CD14-positive monocyte (primary cell): Measurements from ENCODE around the gene TSPAN7. TPM values are rescaled to one million over a fixed set of nuclear protein-coding genes. Genes with fewer than 3 reads are reported as not detected.

Experiments used
- DNase-seq, 3 donors: peaks; one replicate each; pipeline ENCODE4 v3.0.0-alpha.2; 2011 to 2022
- H2AFZ ChIP-seq: 2 replicates; pipeline ENCODE4 v1.6.0; 2012; ENCODE audit warnings: mild to moderate bottlenecking, low read depth, low read length, inconsistent platforms; ENCODE audit not compliant: insufficient read depth, poor library complexity, severe bottlenecking
- H3K27ac ChIP-seq, 2 donors: 1 replicate in 1 of 2; 2 replicates in 1 of 2; pipeline ENCODE4 v1.5.1; 2012 to 2013; ENCODE audit warnings: low read length in 2 of 2, control low read depth in 1 of 2, inconsistent platforms in 1 of 2, low read depth in 1 of 2, mild to moderate bottlenecking in 1 of 2
- H3K27me3 ChIP-seq, 2 donors: one replicate each; pipeline versions ENCODE4 v1.6.0 to v1.6.1; 2011 to 2013; ENCODE audit warnings: low read length in 2 of 2; ENCODE audit not compliant: control insufficient read depth in 2 of 2, insufficient read depth in 2 of 2
- H3K36me3 ChIP-seq, 2 donors: replicated peaks in 1 of 2; 1 replicate in 1 of 2; 2 replicates in 1 of 2; pipeline versions ENCODE4 v1.5.1 to v1.6.1; 2012 to 2013; ENCODE audit warnings: low read length in 2 of 2, control low read depth in 1 of 2, inconsistent platforms in 1 of 2, mild to moderate bottlenecking in 1 of 2; ENCODE audit not compliant: insufficient read depth in 2 of 2, control insufficient read depth in 1 of 2
- H3K4me1 ChIP-seq, 2 donors: 1 replicate in 1 of 2; 2 replicates in 1 of 2; pipeline versions ENCODE4 v1.5.1 to v1.6.1; 2012 to 2013; ENCODE audit warnings: low read length in 2 of 2, control low read depth in 1 of 2, inconsistent platforms in 1 of 2, mild to moderate bottlenecking in 1 of 2, moderate library complexity in 1 of 2; ENCODE audit not compliant: insufficient read depth in 2 of 2, control insufficient read depth in 1 of 2
- H3K4me2 ChIP-seq: replicated peaks from 2 replicates; pipeline ENCODE3; 2012; ENCODE audit warnings: low read length, moderate library complexity, mild to moderate bottlenecking; ENCODE audit not compliant: poor library complexity, severe bottlenecking; ENCODE audit errors: extremely low read depth
- H3K4me3 ChIP-seq, 3 experiments: fragments of 200-600 bp in 1 of 3; sonication (generic) in 1 of 3; replicated peaks in 1 of 3; 1 replicate in 2 of 3; 2 replicates in 1 of 3; pipeline ENCODE4 v1.5.1; 2011 to 2013; ENCODE audit warnings: low read length in 3 of 3, mild to moderate bottlenecking in 3 of 3, control low read depth in 2 of 3, low read depth in 2 of 3, inconsistent platforms in 1 of 3, moderate library complexity in 1 of 3
- H3K79me2 ChIP-seq: 2 replicates; pipeline ENCODE4 v1.6.0; 2012; ENCODE audit warnings: mild to moderate bottlenecking, control low read depth, inconsistent platforms, low read length, moderate library complexity; ENCODE audit not compliant: insufficient read depth
- H3K9ac ChIP-seq: 2 replicates; pipeline ENCODE4 v1.6.0; 2017; ENCODE audit warnings: low read length, mild to moderate bottlenecking; ENCODE audit not compliant: insufficient read depth, poor library complexity, severe bottlenecking
- H3K9me3 ChIP-seq, 2 donors: replicated peaks in 1 of 2; 1 replicate in 1 of 2; 2 replicates in 1 of 2; pipeline versions ENCODE4 v1.5.1 to v1.6.1; 2012 to 2013; ENCODE audit warnings: low read length in 2 of 2, control low read depth in 1 of 2; ENCODE audit not compliant: control insufficient read depth in 1 of 2, insufficient read depth in 1 of 2
- H4K20me1 ChIP-seq: 2 replicates; pipeline ENCODE4 v1.6.0; 2012; ENCODE audit warnings: mild to moderate bottlenecking, low read length, control low read depth, moderate library complexity; ENCODE audit not compliant: insufficient read depth
- H3K27ac Mint-ChIP-seq, 7 donors: one replicate each; pipeline ENCODE4 v1.8.0; 2020; ENCODE audit warnings: mild to moderate bottlenecking in 7 of 7, mixed read lengths in 7 of 7, moderate library complexity in 6 of 7, inconsistent platforms in 2 of 7
- H3K27me3 Mint-ChIP-seq, 3 donors: one replicate each; pipeline ENCODE4 v1.8.0; 2021 to 2022; ENCODE audit warnings: low read depth in 3 of 3, mild to moderate bottlenecking in 3 of 3, mixed read lengths in 3 of 3, moderate library complexity in 3 of 3, inconsistent platforms in 1 of 3
- H3K36me3 Mint-ChIP-seq, 2 donors: one replicate each; pipeline ENCODE4 v1.8.0; 2020; ENCODE audit warnings: mixed read lengths in 2 of 2, inconsistent platforms in 1 of 2, mild to moderate bottlenecking in 1 of 2
- H3K4me1 Mint-ChIP-seq: one replicate; pipeline ENCODE4 v1.8.0; 2020; ENCODE audit warnings: mild to moderate bottlenecking, mixed read lengths
- H3K4me3 Mint-ChIP-seq, 2 donors: one replicate each; pipeline ENCODE4 v1.8.0; 2020; ENCODE audit warnings: mild to moderate bottlenecking in 2 of 2, mixed read lengths in 2 of 2, moderate library complexity in 1 of 2
- H3K9me3 Mint-ChIP-seq, 7 donors: one replicate each; pipeline ENCODE4 v1.8.0; 2020 to 2022; ENCODE audit warnings: mixed read lengths in 7 of 7, mild to moderate bottlenecking in 6 of 7, moderate library complexity in 6 of 7, inconsistent platforms in 2 of 7
- WGBS: methylation state at CpG from one replicate; pipeline ENCODE4 v1.1.5; 2013; ENCODE audit warnings: missing lambda C conversion rate; ENCODE audit not compliant: insufficient coverage; 5-methylcytosine and 5-hydroxymethylcytosine counted together
- intact Hi-C, 2 donors: fragments of 100-400 bp; cut with micrococcal nuclease; formaldehyde crosslinking; loops; one replicate each; pipeline versions ENCODE4 v1.15.0 to v1.15.1; 2023
- polyA plus RNA-seq, 3 donors: library from polyadenylated mRNA; depleted of rRNA in 1 of 3; unstranded in 2 of 3; stranded (reverse) in 1 of 3; fragments of 300-500 nt in 2 of 3; fragments of >200 nt in 1 of 3; fragmentation: Illumina TruSeq in 2 of 3; gene quantifications; 1 replicate in 2 of 3; 2 replicates in 1 of 3; pipeline ENCODE4 v1.2.3, GENCODE V29; 2012 to 2021
- TF ChIP-seq, protein P1 (sequence below): fragments of 200-600 bp; IDR thresholded peaks from one replicate; pipeline ENCODE4 v1.8.0; 2022; ENCODE audit warnings: antibody characterized with exemption, mild to moderate bottlenecking

Gene TSPAN7
- polyA plus RNA-seq, 3 donors, result not detected

DNA sequence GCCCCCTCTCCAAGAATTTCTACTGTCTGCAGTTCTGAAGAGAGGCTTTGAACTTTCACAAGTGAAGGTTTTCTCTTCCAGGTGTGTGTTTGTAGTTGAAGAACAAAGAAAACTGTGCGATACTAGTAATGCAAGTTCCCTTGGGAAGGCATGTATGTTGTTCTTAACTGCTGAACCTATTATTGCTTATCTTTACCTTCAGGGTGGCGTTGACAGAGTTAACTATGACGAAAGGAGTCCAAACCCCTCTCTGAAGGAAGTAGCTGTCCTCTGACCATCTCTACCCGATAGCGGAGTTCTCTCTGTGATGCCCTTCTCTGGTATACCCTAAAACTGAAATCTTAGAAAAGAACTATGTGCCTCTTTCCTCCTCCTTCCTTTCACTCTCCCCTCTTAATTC, 79.9 kb downstream of the TSPAN7 start:
- no peaks in the 10 kb centered on the region for H3K9me3 ChIP-seq
- Mint-ChIP-seq H3K9me3 (peaks cover 0 to 1% (median 0%) of the 10 kb centered on the region in 7 donors), H3K4me1 (no peaks in the 10 kb centered on the region), H3K27me3 (peaks cover 0 to 7% (median 0%) of the 10 kb centered on the region in 3 donors), H3K36me3 (no peaks in the 10 kb centered on the region), H3K27ac (no peak overlapping the region), H3K4me3 (no peak overlapping the region)
- H3K4me2 ChIP-seq, result no peak overlapping the region
- no peaks in the 10 kb centered on the region for H3K4me1 ChIP-seq
- H3K9ac ChIP-seq, result no peak overlapping the region
- no peaks in the 10 kb centered on the region for H4K20me1 ChIP-seq
- WGBS, result no CpG with 5 or more reads among the region's 5 CpGs
- TF ChIP-seq, protein P1, sequence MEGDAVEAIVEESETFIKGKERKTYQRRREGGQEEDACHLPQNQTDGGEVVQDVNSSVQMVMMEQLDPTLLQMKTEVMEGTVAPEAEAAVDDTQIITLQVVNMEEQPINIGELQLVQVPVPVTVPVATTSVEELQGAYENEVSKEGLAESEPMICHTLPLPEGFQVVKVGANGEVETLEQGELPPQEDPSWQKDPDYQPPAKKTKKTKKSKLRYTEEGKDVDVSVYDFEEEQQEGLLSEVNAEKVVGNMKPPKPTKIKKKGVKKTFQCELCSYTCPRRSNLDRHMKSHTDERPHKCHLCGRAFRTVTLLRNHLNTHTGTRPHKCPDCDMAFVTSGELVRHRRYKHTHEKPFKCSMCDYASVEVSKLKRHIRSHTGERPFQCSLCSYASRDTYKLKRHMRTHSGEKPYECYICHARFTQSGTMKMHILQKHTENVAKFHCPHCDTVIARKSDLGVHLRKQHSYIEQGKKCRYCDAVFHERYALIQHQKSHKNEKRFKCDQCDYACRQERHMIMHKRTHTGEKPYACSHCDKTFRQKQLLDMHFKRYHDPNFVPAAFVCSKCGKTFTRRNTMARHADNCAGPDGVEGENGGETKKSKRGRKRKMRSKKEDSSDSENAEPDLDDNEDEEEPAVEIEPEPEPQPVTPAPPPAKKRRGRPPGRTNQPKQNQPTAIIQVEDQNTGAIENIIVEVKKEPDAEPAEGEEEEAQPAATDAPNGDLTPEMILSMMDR, result no peak
- no peak overlapping the region for H3K4me3 ChIP-seq
- H3K79me2 ChIP-seq, result no peaks in the 10 kb centered on the region
- no peak overlapping the region for H3K27ac ChIP-seq
- no peak for DNase-seq
- H3K27me3 ChIP-seq, result no peaks in the 10 kb centered on the region
- intact Hi-C loops, result no loop called here
- no peaks in the 10 kb centered on the region for H3K36me3 ChIP-seq
- H2AFZ ChIP-seq, result no peak overlapping the region

DNA sequence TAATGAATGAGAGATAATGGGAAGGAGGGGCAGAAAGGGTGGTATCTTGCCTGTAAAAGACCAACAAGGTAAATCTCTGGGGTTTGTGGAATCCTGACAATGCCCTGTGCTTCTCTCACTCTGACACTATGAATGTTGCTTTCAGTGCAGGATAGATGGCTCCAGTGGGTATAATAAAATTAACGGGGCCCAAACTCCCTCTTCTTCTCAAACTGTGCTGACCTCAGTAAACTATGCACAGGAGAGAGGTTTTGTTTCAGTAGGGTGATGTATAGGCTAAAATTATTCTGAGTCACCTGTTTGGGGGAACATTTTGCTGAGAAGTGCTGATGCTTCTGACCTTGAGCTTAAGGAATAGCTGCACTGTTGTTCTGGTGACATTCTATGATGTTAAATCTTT, 82.6 kb downstream of the TSPAN7 start:
- no peak overlapping the region for H3K27ac Mint-ChIP-seq

More for the DNA sequence above, 82.6 kb downstream of the TSPAN7 start:
- Histone ChIP-seq H3K27me3 (no peaks in the 10 kb centered on the region), H4K20me1 (no peaks in the 10 kb centered on the region), H3K27ac (no peak overlapping the region), H3K36me3 (no peaks in the 10 kb centered on the region), H3K4me3 (no peak overlapping the region), H3K9ac (no peak overlapping the region), H3K4me2 (no peak overlapping the region), H3K9me3 (no peaks in the 10 kb centered on the region), H3K79me2 (no peaks in the 10 kb centered on the region), H3K4me1 (no peaks in the 10 kb centered on the region), H2AFZ (no peak overlapping the region)
- WGBS, result no CpG with 5 or more reads among the region's 1 CpG
- H3K36me3 Mint-ChIP-seq, result no peaks in the 10 kb centered on the region
- TF ChIP-seq, protein P1, result no peak
- DNase-seq, result no peak
- H3K4me1 Mint-ChIP-seq, result no peaks in the 10 kb centered on the region
- H3K27me3 Mint-ChIP-seq, result peaks cover 0 to 3% (median 0%) of the 10 kb centered on the region in 3 donors
- peaks cover 0 to 1% (median 0%) of the 10 kb centered on the region in 7 donors for H3K9me3 Mint-ChIP-seq
- no peak overlapping the region for H3K4me3 Mint-ChIP-seq
- intact Hi-C loops, result no loop called here
